ENCODE measurements around the gene AKIRIN1.
"Not testable (repeated sequence)": the region's sequence is repeated elsewhere in the genome, so short reads cannot be mapped to it uniquely, and the experiment has no call there.

AKIRIN1 gene

DNA sequence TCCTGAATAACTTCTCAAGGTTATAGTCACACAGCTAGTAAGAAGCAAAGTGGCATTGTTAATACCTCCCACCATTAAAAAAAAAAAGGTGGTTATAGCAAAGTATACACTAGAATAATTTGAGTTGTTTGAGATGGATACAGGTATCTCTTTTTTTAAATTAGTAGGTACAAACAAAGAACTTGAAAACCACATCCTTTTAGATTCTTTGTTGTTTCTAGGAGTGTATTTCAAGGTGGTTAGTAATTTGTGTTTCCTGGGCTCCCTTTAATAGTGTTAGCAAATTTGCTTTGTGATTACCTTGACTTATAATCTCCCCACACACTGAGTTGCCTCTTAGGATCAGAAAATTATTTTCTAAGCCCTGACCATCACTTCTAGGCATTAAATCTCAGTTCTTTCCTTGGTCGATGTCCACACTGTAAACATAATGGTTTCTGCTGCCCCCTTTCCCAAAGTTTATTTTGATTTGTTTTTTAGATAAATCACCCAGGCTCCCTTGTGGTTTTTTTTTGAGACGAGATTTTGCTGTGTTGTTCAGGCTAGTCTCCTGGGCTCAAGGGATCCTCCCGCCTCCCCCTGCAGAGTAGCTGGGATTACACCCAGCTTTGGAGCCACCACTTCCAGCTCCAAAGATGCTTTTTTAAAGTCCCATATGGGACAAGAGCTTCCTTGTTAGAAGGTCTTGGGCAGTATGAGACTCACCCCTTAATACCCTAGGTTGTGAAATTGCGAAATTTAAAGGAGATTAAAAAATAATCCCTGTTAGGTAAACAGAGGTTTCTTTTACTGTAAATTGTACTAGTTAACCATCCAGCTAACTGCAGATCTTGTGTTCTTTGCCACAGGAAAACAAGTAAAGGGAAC lies 6.2 kb downstream of the AKIRIN1 start:
- DNase-seq (ENCODE audit: low read depth) = no peak

DNA sequence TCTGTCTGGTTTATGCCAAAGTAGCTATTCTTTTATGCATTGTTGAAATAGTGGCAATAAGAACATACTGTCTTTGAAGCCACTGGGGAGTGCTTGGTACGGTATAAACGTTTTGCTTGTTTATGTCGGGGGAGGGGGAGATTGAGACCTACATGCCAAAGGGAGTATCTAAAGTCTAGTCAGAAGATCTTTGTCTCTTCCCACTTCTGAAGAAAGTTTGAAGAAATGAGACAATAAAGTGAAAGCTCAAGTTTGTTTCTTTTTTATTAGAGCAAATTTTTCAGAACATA lies 6.8 kb downstream of the AKIRIN1 start:
- no peak for DNase-seq (ENCODE audit: low read depth)

DNA sequence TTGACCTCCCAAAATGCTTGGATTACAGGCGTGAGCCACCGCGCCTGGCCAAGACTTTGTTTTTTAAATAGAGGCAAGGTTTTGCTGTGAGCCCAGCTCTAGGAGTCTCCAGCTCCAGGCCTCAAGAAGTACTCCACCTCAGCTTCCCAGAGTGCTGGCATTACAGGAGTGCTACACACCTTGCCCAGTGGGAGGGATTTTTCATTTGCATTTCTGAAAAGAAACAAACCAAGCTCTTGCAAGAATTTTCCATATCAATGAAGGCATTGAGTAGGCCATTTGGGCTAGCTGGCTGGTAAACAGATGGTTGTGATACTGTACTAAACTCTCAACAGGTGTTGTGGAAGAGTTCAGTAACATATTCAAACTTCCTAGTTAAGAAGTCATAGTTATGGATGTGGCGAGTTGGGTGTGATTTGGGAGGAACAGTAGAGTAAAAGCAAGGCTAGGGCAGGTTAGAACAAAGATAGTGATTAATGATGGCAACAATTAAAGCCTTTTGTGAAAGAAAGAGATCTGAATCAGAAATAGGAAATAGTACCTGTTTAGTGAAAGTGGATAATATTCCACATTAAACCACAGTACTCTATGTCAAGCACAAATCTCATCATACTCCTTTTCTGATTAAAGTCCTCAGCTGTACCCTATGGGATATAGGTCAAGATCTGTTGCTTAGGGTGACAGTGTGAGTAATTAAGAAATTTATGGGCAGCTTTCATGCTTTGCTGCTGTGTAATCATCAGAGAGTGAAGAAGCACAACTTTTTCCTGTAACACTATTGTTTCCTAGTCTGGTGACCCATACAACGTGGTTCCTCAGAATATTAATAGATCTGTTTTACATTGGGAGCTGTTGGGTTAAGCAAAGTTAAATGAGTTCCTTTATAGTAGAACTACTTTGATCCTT lies 10.7 kb downstream of the AKIRIN1 start:
- DNase-seq (ENCODE audit: low read depth) = no peak

DNA sequence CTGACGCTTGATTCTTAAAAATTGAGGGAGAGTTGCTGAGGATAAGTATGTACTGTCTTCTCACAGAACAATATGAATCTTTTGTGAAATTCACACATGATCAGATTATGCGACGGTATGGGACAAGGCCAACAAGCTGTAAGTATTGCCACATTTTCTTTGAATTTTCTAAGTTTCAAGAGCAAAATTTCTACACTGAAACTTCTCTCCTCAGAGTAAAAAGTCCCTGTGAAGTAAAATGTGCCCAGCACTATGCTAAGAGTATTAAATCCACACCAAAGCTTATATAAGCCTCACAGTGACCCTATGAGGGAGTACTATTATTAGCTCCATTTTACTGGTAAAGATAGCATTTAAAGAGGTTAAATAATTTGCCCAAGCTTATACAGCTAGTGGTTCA lies 12.2 kb downstream of the AKIRIN1 start:
- DNase-seq (ENCODE audit: low read depth) = no peak

DNA sequence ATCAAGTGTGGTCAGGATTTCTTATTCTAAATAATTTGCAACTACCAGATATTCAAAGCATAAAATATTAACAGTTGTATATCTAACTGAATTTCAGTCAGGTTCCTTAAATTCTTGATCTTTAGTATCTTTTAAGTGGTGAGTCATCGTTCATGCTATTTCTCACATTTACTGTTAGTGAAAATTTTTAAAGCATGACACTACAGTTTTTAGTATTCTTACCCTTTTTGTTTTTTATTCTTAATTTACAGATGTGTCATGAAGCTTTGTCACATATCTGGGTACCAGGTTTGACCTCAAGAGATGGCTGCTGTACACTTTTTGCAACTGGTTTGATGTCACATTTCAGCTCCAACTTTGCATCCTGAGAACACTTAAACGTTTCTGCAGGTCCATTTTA lies 12.7 kb downstream of the AKIRIN1 start:
- DNase-seq (ENCODE audit: low read depth) = no peak

DNA sequence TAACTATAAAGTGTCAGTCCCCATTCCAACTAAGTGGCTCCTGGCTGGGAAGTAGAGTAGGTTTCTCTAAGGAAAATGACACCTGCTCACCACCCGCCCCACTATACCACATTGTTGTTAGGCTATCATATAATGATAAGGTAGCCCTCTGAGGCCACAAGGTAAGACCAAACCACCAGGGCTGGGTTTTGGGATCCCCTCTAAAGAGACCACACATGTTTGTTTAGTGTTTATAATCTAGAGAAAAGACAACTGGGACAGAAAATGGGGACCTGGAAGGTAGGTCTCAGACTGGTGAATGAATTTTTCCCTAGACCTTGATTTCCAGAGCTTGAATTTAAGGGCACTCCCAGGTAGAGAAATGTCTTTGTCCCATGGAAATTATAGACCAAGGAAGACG lies 15.2 kb downstream of the AKIRIN1 start:
- DNase-seq (ENCODE audit: low read depth) = no peak

DNA sequence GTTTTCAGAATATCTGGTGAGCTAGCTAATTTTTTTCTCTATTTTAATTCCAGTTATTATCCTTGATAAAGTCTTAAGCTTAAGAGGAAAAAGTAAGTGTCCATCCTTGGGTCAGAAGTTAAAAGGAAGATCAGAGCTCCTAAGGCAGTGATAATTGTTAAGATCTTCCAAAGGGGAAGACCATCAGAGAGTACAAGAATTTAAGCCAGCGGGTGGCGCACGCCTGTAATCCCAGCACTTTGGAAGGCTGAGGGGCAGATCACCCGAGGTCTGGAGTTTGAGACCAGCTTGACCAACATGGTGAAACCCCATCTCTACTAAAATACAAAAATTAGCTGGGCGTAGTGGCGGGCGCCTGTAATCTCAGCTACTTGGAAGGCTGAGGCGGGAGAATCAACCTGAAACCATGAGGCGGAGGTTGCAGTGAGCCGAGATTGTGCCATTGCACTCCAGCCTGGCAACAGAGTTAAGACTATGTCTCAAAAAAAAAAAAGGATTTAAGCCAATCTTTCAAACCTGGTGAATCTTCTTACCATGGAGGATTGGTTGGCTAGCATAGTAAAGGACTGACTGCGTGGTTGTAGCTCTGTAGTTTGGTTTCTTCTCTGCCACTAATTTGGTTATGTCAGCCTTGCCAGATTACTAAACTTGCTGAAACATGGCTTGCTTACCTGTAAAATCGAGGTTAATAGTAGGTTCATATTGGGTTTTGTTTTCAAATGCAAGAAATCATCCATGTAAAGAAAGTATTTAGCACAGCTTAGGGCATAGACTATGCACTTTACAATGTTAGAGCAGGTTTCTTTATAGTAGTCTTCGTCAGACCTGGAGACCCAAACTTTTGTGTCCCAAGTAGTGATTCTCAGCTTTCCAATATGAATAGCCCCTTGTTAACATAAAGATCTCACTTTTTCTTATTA lies 15.9 kb downstream of the AKIRIN1 start:
- no peak for DNase-seq (ENCODE audit: low read depth)

DNA sequence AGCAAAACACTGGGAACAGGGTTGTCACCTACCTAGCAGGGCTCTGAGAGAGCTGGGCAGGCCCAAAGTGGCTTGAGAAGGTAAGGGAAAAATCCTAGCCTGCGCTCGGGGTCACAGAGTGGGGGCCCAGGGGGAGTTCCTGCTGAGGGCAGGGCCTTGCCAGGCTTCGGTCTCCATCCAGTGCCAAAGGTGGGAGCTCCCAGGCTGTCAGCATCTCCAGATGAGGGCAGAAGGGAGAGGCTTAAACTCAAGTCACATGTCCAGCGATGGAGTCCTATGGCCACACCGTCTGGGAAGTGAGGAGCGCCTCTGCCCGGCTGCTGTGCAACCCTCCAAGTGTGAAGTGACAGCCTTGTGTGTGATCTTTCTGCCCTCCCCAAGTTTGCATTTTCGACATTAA lies 23.9 kb downstream of the AKIRIN1 start:
- not testable (repeated sequence) for DNase-seq (ENCODE audit: low read depth)

DNA sequence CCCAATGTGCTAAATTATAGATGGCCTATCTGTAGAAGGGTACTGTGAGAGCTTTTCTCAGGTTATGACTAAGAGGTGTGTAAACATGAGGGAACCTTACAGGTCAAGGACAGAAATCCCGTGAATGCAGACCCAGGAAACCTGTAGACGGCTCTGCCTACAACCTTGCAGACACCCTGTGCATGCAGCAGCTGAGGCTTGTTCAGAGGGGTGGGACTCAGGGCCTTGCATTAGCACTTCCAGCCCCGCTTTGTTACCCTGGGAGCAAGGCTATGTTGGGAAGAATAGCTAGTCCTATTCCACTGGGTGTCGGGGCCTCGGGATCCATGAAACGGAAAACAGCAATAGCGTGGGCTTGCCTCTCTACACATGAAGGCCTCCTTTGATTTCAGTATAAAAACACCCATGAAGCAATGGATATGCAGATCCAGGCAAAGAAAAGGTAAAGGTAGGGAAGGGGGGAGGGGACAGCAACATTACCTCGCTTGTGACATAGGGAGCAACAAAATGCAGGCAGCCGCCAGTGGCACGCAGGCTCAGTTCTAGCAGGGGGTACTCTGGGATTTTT lies 25.6 kb downstream of the AKIRIN1 start:
- DNase-seq (ENCODE audit: low read depth) = no peak

DNA sequence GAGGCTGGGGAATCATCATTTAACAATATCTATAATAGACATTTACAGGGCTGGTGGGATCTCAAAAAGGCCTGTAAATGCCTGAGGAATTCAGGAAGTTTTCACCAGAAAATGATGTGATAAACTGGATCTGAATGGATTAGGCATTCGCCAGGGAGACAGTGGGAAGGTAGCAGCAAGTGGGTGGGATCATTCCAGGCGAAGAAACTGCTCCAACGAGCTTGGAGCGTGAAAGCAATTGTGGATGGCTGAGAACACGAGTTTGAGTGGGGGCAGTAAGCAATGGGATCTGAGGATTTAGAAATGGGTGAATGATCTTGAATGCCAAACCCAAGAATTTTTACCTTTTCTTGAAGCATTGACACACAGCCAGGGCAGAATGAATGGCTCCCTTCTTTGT lies 26.2 kb downstream of the AKIRIN1 start:
- DNase-seq (ENCODE audit: low read depth) = no peak

DNA sequence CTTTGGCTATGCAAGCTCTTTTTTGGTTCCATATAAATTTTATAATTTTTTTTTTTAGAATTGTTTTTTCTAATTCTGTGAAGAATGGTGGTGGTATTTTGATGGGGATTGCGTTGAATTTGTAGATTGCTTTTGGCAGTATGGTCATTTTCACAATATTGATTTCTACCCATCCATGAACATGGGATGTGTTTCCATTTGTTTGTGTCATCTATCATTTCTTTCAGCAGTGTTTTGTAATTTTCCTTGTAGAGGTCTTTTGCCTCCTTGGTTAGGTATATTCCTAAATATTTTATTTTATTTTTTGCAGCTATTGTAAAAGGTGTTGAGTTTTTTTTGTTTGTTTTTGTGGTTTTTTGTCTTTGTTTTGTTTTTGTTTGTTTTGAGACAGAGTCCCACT lies 29.4 kb downstream of the AKIRIN1 start:
- DNase-seq (ENCODE audit: low read depth) = not testable (repeated sequence)

DNA sequence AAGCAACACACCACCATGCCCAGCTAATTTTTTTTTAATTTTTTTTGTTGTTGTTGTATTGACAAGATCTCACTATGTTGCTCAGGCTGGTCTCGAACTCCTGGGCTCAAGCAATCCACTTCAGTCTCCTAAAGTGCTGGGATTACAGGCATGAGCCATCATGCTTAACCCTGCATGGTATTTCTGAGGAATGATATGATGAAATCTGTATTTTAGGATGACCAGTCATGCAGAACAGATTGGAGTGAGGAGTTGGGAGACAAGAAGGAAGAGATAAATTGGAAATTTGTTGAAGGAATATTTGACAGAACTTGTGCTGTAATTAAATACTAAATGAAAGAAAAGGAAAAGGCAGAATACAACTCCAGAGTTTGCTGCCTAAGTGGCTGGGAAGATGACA lies 30.4 kb downstream of the AKIRIN1 start:
- DNase-seq (ENCODE audit: low read depth) = no peak

DNA sequence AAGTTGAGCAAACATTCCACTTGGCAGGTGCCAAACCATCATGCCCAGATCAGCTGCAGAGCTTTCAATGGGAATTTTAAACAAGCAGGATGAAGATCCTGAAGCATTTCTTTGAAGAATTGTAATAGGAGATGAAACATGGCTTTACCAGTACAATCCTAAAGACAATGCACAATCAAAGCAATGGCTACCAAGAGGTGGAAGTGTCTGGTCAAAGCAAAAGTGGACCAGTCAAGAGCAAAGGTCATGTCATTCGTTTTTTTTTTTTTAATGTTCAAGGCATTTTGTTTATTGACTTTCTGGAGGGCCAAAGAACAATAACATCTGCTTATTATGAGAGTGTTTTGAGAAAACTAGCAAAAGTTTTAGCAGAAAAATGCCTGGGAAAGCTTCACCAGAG lies 32.1 kb downstream of the AKIRIN1 start:
- no peak for DNase-seq (ENCODE audit: low read depth)

DNA sequence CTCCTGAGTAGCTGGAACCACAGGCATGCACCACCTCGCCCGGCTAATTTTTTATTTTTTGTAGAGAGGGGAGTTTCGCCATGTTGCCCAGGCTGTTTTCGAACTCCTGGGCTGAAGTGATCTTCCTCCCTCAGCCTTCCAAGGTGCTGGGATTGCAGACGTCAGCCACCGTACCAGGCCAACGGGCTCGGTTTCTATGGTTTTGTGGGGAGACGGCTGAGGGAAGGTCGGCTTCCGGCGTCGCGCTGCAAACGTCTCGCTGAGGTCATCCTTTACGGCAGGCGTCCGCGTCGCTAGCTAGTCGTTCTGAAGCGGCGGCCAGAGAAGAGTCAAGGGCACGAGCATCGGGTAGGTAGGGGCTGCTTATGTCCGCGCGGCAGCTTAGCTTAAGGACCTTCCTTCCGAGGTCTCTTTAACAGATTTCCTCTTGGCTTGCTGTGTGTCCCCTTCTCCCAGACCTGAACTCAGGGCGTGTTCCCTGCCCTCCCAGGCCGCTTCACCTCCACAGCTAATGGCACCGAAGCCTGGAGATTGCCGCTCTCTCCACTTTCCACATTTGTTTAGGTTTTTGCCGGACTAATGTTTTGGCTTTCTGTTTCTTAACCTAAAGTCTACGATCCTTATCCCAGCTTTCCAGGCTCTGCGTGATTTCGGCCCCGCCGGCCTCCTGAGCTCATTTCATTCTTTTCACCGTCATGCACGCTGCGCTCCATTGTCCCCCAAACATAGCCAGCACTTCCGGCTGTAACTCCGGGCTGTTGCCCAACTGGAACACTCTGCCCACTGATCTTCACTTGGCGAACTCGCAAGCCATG lies 35.2 kb downstream of the AKIRIN1 start, which contains the start of gene NDUFS5:
TSS of gene NDUFS5 (plus strand) at position 300 of the 815 bp plus-strand sequence. CDS start 2,375 bp downstream, outside the sequence.
- DNase-seq (ENCODE audit: low read depth) = peak; percentile 69

DNA sequence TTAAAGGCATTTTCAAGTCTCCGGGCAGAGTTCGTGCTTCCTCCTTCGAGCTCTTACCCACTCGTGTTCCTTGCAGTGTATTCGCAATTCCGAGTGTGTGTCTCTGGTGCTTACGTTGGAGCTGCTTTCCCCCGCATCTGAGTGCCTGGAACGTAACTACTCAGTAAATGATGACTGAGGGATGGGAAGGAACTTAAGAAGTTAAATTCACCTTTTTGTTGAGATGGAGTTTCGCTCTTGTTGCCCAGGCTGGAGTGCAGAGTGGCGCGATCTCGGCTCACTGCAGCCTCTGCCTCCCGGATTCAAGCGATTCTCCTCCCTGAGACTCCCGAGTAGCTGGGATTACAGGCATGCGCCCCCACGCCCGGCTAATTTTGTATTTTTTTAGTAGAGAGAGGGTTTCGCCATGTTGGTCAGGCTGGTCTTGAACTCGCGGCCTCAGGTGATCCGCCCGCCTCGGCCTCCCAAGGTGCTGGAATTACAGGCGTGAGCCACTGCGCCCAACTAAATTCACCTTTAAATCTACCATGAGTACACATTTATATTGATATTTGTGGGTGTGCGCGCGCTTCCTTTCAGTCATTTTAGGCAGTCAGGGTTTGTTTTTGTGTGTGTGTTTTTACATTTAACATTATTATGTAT lies 35.9 kb downstream of the AKIRIN1 start:
- no peak for DNase-seq (ENCODE audit: low read depth)

DNA sequence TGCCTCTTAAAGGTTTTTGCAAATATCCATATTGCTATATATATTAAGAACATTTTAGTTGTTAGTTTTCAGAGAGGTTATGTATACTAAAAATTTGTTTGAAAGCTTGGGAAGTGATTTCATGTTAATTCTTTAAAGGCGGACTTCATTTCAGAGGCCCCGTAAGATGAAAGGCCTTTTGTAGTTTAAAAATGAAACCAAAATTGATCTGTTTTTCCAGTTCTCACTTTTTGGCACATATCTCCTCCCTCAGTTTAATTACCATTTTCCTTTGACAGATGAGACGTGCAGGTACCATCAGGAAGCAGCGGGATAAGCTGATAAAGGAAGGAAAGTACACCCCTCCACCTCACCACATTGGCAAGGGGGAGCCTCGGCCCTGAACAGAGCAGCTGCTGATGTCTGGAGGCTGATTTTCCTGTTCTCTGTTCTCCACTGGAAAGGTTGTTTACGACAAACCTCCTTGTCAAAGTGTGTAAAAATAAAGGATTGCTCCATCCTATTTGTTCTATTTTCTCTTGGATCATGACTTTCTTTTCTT lies 43.1 kb downstream of the AKIRIN1 start:
- no peak for DNase-seq (ENCODE audit: low read depth)

DNA sequence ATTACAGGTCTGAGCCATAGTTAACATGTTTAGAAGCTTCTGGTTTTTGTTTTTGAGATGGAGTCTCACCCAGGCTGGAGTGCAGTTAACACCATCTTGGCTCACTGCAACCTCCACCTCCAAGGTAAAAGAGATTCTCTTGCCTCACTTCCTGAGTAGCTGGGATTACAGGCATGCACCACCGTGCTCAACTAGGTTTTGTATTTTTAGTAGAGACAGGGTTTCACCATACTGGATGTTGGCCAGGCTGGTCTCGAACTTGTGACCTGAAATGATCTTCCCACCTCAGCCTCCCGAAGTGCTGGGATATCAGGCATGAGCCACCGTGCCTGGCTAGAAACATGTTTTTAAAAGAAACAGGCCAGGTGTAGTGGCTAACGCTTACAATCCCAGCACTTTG lies 45.6 kb downstream of the AKIRIN1 start:
- DNase-seq (ENCODE audit: low read depth) = no peak

DNA sequence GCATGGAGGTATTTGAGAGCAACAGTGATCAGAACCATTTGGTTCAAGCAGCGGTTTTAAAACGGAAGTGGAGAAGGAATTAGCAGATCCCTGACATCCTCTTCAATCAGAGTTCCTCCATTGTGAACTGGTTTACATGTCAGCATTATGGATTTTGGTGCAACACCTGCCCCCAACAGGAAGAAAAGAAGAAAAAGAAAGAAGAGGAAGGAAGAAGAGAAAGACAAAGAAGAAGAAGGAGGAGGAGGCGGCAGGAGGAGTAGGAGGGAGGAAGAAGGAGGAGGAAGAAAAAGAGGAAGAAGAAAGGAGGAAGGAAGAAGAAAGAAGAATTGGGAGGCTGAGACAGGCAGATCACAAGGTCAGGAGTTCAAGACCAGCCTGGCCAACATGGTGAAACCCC lies 52.4 kb downstream of the AKIRIN1 start:
- no peak for DNase-seq (ENCODE audit: low read depth)

DNA sequence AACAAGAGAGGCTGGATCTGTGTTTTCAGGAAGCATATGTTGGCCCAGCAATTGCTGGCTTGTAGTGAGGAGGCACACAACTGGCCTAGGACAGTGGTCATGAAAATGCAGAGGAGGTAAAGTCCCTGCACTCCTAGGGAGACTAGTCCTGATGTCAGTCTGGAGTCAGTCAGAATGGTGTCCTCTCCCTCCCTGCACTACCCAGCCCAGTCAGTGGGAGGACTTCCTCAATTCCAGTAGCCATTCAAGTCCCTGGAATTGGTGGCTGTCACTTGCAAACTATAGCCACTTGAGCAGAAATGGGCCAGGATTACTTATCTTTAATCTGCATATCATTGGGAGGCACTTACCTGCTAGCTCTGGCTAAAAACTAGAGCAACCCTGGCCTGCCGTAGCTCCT lies 53.7 kb downstream of the AKIRIN1 start:
- DNase-seq (ENCODE audit: low read depth) = no peak

DNA sequence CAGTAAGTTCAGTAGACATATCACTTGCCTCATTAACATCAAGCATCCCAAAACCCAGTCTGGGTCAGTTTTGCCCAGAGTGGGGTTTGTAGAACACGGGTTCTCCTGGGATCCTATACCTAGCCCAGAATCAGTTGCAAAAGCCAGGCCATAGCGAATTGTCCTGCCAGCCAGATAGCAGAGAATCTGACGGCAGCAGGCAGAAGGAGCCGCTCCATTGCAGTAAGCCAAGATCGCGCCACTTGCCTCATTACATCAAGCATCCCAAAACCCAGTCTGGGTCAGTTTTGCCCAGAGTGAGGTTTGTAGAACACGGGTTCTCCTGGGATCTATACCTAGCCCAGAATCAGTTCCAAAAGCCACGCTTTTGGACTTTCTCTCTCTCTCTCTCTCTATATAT lies 54.2 kb downstream of the AKIRIN1 start:
- no peak for DNase-seq (ENCODE audit: low read depth)

Measured in stimulated activated CD8-positive, alpha-beta memory T cell treated with anti-CD3 and anti-CD28 coated beads, Interleukin-4, amount 100 ng/mL, for 24 hours (primary cell).